HG02870 (cell line): ENCODE measurements around the gene IRGC.

Experiments
- ATAC-seq: cut with Tn5 transposase; IDR thresholded peaks from one replicate; pipeline ENCODE4 v1.9.1; 2021; ENCODE audit warnings: mild to moderate bottlenecking, moderate library complexity; ENCODE audit not compliant: unreplicated experiment

Gene IRGC

DNA sequence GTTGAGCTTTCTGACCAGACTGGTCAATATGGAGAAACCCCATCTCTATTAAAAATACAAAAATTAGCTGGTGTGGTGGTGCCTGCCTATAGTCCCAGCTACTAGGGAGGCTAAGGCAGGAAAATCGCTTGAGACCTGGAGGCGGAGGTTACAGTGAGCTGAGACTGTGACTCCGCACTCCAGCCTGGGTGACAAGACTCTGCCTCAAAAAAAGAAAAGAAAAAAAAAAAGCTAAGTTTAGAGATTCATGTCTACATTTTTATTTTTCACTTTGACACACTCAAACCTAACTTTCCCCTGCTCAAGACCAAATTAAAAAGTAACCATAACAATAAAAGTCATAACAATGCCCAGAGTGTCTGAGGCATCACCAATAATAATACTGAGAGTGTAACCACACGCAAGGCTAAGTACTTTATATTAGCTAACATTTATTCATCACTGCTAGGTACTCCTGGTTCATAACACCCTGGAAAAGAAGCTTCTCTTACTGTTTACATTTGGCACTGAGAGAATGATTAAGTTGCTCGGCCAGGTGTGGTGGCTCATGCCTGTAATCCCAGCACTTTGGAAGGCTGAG lies 5.7 kb downstream of the IRGC start:
- no peak for ATAC-seq

- no peak for ATAC-seq
Measured at GRCh38 chr19:43723588-43723987, 7.7 kb downstream of the IRGC start.

DNA sequence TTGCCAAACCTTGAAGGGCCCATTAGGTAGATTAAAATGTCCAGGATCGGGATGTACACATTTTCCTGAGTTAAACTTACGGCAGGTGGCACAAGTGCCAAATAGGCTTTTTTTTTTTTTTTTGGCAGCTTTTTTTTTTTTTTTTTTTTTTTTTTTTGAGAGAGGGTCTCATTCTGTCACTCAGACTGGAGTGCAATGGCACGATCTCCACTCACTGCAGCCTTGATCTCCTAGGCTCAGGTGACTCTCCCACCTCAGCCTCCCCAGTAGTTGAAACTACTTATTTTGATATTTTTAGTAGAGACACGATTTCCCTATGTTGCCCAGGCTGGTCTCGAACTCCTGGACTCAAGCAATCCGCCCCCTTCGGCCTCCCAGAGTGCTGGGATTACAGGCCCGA lies 9.0 kb downstream of the IRGC start:
- no peak for ATAC-seq

- ATAC-seq, result no peak
Measured at GRCh38 chr19:43725468-43725867, 9.6 kb downstream of the IRGC start.

- ATAC-seq, result no peak
Measured at GRCh38 chr19:43726736-43727592, 11.1 kb downstream of the IRGC start.

GRCh38 chr19:43727593-43727853 lies 11.6 kb downstream of the IRGC start:
- ATAC-seq, result no peak

GRCh38 chr19:43729919-43730318 lies 14.0 kb downstream of the IRGC start:
- no peak for ATAC-seq

GRCh38 chr19:43731346-43731745 lies 15.5 kb downstream of the IRGC start:
- ATAC-seq, result no peak

GRCh38 chr19:43731846-43732245 lies 16.0 kb downstream of the IRGC start:
- ATAC-seq, result no peak

DNA sequence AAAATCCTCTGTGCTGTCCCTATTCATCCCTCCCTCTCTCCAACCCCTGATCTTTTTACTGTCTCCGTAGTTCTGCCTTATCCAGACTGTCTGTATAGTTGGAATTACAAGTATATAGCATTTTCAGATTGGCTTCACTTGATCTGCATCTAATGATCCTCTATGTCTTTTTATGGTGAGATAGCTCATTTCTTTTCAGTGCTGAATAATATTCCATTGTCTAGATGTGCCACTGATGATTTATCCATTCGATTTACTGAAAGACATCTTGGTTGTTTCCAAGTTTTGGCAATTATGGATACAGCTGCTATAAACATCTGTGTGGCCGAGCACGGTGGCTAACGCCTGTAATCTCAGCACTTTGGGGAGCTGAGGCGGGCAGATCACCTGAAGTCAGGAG lies 19.1 kb downstream of the IRGC start:
- no peak for ATAC-seq

GRCh38 chr19:43735957-43736356 lies 20.1 kb downstream of the IRGC start:
- no peak for ATAC-seq

GRCh38 chr19:43738780-43739211 lies 22.9 kb downstream of the IRGC start:
- no peak for ATAC-seq

- no peak for ATAC-seq
Measured at GRCh38 chr19:43739439-43740235, 23.8 kb downstream of the IRGC start.

DNA sequence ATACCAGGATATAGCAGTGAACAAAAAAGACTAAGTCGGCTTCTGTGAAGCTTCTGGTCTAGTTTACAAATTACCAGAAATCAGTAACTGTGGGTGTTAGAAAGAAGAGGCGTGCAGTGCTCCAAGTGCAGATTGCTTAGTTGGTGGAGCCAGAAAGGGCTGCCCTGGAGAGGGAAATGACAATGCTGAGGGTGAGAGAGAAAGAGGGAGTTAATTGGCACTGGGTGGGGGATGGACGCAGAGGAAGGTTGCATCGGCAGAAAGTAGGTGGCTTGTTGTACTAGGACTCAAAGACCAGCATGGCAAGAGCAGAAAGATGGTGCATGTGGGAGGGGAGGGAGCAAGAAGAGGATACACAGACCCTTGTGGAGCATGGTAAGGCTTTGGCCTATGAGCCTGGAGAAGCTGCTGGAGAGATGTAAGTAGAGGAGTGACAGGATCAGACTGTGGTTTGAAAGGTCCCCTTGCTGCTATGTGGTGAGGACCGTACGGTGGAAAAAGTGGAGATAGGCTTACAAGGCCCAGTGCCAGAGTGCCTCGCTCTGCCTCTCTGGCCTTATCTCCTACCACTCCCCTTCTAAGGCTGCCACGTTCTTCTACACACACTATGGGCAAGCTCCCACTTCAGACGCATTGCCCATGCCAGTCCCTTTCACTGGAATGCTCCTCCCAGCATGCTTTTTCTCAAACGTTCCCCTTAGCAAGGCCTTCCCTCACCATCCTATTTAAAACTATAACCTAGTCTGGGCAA lies 25.4 kb downstream of the IRGC start:
- ATAC-seq, result no peak

DNA sequence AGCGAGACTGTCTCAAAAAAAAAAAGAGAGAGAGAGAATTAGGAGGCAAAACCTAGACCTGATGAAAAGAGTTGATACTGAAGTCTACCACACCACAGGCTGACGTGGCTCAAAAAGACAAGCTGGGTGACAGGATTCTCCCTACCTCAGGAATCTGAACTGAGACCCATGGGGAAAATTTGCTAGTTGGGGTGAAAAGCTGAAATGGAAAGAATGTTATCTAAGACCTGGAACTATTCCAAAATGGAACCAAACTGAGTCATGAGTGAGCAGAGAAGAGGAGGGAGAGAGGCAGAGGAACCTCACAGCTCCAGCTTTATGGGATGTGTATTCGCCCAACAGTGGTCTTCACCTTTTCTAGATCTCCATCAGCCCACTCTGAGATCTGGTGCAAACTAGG lies 27.2 kb downstream of the IRGC start:
- ATAC-seq, result no peak

- ATAC-seq, result no peak
Measured at GRCh38 chr19:43747557-43748204, 31.8 kb downstream of the IRGC start.

DNA sequence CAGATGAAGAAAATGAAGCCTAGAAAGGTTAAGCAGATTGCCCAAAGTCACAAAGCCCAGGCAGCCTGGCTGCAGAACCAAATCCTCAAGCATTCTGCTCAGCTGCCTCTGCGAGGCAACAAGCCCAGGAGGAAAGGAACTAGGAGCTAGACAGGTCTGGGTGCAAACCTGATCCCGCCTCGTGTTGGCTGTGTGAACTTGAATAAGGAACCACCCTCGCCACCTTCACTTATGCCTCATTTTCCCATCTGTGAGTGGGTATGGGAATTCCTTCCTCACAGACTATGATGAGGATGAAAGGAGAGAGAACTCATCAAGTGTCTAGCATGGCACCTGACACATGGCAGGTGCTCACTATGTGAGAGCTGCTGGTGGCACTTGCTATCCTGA lies 32.3 kb downstream of the IRGC start:
- ATAC-seq, result no peak

- ATAC-seq, result no peak
Measured at GRCh38 chr19:43748685-43749084, 32.8 kb downstream of the IRGC start.

DNA sequence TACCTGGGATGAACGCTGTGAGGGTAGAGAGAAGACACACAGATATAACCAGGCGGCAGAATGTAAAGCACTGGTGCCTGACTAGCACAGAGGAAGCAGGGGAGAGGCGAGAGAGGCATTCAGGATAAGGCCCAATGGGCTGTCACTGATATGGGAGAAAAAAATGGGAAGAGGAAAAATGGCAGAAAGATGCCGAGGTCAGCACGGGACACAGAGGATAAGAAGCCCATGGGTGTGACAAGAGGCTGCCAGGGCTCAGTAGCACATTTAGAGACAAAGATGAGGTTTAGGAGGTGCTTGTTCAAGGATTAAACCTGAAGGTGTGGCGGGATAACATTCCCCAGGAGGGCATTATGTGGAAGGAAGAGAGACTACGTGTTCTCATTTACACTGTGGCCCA lies 33.3 kb downstream of the IRGC start:
- ATAC-seq, result no peak

DNA sequence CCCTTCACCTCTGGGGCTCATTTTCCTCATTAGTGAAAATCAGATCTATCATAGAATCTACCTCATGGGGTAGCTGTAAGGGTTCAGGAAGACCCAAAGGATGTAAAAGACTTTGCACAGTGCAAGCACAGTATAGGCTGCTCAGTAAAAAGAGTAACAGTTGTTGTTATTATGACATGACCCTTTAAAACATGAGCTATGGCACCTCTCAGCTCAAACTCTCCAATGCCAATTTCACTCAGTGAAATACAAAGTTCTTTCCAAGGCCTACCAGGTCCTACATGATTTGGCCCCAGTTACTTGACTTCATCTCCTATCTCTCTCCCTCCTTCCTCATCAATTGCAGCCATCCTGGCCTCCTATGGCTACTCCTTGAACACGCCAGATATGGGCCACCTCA lies 34.0 kb downstream of the IRGC start:
- ATAC-seq, result no peak
